ENCODE data around the gene HPX. TPM values are rescaled to one million over a fixed set of nuclear protein-coding genes. Genes with fewer than 3 reads are reported as not detected.

Gene HPX
- total and polyA plus RNA-seq, 2 of the 13 experiments (the other 11 are each of a cell fraction or from before 2014, with no cell fraction given), result 9.2 to 57.4 TPM

DNA sequence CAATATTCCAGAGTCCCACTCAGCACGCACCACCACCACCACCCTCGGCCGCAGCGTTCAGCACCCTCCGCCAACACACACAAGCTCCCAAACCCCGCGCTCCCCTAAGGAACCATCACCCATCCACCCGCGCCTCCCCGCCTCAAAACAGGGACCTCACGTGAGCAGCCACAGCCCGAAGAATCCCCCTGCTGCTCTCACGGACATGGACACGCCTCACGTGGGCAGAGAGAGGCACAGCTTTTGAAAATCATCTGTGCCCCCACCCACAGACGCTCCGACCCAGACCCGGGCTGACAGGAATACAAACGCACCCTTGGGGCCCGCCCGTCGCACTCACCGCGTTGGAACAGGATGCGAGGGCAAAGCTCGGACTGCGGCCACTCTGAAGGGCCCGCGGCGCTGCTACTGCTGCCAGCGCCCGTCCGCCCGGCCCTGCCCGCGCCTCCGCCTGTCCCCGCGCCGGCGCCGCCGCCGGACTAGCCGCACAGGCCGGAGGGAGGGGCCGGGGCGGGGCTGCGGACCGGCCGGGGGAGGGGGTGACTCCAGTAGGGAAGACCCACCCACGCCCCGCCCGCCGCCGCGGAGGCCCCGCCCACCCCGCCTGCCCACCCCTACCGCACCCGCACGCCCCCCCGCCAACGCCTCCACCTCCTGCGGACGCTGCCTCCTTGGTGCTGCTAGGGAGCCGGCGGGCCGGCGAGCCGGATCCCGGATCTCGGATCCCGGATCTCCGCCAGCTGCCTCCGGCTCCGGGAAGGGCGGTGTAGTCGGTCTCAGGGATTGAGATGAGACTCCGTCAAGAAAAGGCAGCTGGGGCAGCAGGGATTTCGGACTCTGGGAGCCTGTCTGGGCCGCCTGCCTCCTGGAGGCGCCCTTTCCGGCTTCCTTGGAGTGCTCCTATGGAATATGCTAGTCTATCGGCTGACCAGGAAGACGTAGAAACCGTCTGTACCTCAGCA lies 32.9 kb upstream of the HPX start, which contains the start of gene TRIM3 (continued):
- TF ChIP-seq HDAC1 (CRISPR knock-in tag; IDR thresholded peaks at IDR 0.05) (peak; percentile 29; the same call in 1 of the 2 replicates), TCF12 (IDR thresholded peaks at IDR 0.05) (no peak), TCF12 (CRISPR knock-in tag; IDR thresholded peaks at IDR 0.05) (0 out of 2 replicates have a peak, but pooled peaks have one; percentile 63), AGO2 (optimal IDR thresholded peaks at IDR 0.05; ENCODE audit: low read depth, low read length) (peak; percentile 30), HIVEP1 (CRISPR knock-in tag; IDR thresholded peaks at IDR 0.05) (0 out of 2 replicates have a peak, but pooled peaks have one; percentile 40), BHLHE40 (IDR thresholded peaks at IDR 0.05; ENCODE audit: low read length) (peak; percentile 60), TIGD3 (CRISPR knock-in tag; IDR thresholded peaks at IDR 0.05; ENCODE audit: borderline replicate concordance) (no peak), ZNF317 (CRISPR knock-in tag; IDR thresholded peaks at IDR 0.05) (no peak), ZFX (CRISPR knock-in tag; IDR thresholded peaks at IDR 0.05; ENCODE audit: low read depth) (peak; percentile 59), CC2D1A (CRISPR knock-in tag; IDR thresholded peaks at IDR 0.05) (no peak), CCDC6 (CRISPR knock-in tag; IDR thresholded peaks at IDR 0.05) (0 out of 2 replicates have a peak, but pooled peaks have one; percentile 47), ZFY (CRISPR knock-in tag; IDR thresholded peaks at IDR 0.05) (peak; percentile 72), RBFOX2 (IDR thresholded peaks at IDR 0.05; ENCODE audit: low read depth, low read length) (peak; percentile 50; the same call in 1 of the 2 replicates), POGZ (CRISPR knock-in tag; IDR thresholded peaks at IDR 0.05) (0 out of 2 replicates have a peak, but pooled peaks have one; percentile 30), SP4 (CRISPR knock-in tag; IDR thresholded peaks at IDR 0.05) (peak; percentile 72; the same call in 1 of the 2 replicates), POLR2G (IDR thresholded peaks at IDR 0.05; ENCODE audit: low read depth, low read length) (0 out of 2 replicates have a peak, but pooled peaks have one; percentile 40), SOX6 (IDR thresholded peaks at IDR 0.05) (no peak), SOX6 (CRISPR knock-in tag; IDR thresholded peaks at IDR 0.05) (peak; percentile 12; the same call in 1 of the 2 replicates), HNRNPLL (IDR thresholded peaks at IDR 0.05; ENCODE audit: low read depth, low read length, poor library complexity, severe bottlenecking) (peak; percentile 70), CBX1 (IDR thresholded peaks at IDR 0.05; ENCODE audit: low read depth) (no peak), SKI (IDR thresholded peaks at IDR 0.05; ENCODE audit: partially characterized antibody) (peak; percentile 24)
- TF ChIP-seq, protein P1, sequence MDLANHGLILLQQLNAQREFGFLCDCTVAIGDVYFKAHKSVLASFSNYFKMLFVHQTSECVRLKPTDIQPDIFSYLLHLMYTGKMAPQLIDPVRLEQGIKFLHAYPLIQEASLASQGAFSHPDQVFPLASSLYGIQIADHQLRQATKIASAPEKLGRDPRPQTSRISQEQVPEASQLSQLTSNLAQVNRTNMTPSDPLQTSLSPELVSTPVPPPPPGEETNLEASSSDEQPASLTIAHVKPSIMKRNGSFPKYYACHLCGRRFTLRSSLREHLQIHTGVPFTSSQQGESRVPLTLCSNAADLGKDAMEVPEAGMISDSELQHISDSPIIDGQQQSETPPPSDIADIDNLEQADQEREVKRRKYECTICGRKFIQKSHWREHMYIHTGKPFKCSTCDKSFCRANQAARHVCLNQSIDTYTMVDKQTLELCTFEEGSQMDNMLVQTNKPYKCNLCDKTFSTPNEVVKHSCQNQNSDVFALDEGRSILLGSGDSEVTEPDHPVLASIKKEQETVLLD (CRISPR knock-in tag; IDR thresholded peaks at IDR 0.05; ENCODE audit: low read depth), result 0 out of 2 replicates have a peak, but pooled peaks have one; percentile 44
- TF ChIP-seq, protein P2, sequence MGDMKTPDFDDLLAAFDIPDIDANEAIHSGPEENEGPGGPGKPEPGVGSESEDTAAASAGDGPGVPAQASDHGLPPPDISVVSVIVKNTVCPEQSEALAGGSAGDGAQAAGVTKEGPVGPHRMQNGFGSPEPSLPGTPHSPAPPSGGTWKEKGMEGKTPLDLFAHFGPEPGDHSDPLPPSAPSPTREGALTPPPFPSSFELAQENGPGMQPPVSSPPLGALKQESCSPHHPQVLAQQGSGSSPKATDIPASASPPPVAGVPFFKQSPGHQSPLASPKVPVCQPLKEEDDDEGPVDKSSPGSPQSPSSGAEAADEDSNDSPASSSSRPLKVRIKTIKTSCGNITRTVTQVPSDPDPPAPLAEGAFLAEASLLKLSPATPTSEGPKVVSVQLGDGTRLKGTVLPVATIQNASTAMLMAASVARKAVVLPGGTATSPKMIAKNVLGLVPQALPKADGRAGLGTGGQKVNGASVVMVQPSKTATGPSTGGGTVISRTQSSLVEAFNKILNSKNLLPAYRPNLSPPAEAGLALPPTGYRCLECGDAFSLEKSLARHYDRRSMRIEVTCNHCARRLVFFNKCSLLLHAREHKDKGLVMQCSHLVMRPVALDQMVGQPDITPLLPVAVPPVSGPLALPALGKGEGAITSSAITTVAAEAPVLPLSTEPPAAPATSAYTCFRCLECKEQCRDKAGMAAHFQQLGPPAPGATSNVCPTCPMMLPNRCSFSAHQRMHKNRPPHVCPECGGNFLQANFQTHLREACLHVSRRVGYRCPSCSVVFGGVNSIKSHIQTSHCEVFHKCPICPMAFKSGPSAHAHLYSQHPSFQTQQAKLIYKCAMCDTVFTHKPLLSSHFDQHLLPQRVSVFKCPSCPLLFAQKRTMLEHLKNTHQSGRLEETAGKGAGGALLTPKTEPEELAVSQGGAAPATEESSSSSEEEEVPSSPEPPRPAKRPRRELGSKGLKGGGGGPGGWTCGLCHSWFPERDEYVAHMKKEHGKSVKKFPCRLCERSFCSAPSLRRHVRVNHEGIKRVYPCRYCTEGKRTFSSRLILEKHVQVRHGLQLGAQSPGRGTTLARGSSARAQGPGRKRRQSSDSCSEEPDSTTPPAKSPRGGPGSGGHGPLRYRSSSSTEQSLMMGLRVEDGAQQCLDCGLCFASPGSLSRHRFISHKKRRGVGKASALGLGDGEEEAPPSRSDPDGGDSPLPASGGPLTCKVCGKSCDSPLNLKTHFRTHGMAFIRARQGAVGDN (CRISPR knock-in tag; IDR thresholded peaks at IDR 0.05), result peak; percentile 73; the same call in 1 of the 2 replicates

All from HepG2 (cell line).